ENCODE results near the gene KRT38. TPM values are rescaled to one million over a fixed set of nuclear protein-coding genes. Genes with fewer than 3 reads are reported as not detected.

Gene KRT38
- total and polyA plus RNA-seq, 7 donors: 0.03 TPM; not detected in 6

- TF ChIP-seq CTCF (IDR thresholded peaks at IDR 0.05): no peak
- Histone ChIP-seq H3K27ac (no peak overlapping the region), H3K4me3 (no peak overlapping the region), H3K36me3 (ENCODE audit: insufficient read depth in 1 of 2, low read depth in 1 of 2) (no peaks in the 10 kb centered on the region), H3K27me3 (ENCODE audit: insufficient read depth in 3 of 3, low read length in 2 of 3) (peaks cover 0 to 4% (median 0%) of the 10 kb centered on the region in 3 donors), H3K4me1 (no peaks in the 10 kb centered on the region), H3K9me3 (no peaks in the 10 kb centered on the region)
- intact Hi-C loops (cut with DNase I): no loop called here
- WGBS, 3 donors: 77 to 89% (median 85%) methylated on average over 4 of the region's 4 CpGs
- peak in 1 of 4 donors; percentile 10 for ATAC-seq
- no peak for DNase-seq
Observed at GRCh38 chr17:41475421-41475820, 34.6 kb upstream of the KRT38 start.

- WGBS, 3 donors: 19 to 33% (median 23%) methylated on average over 8 of the region's 8 CpGs
Observed at GRCh38 chr17:41474863-41475262, 34.1 kb upstream of the KRT38 start.

GRCh38 chr17:41468346-41468745 lies 27.6 kb upstream of the KRT38 start:
- no peaks in the 10 kb centered on the region for H3K9me3 ChIP-seq
- TF ChIP-seq CTCF (IDR thresholded peaks at IDR 0.05): no peak
- H3K4me1 ChIP-seq: no peaks in the 10 kb centered on the region
- ATAC-seq (no peak), DNase-seq (no peak)
- no peak overlapping the region for H3K4me3 ChIP-seq
- intact Hi-C loops (cut with DNase I): no loop called here
- H3K27ac ChIP-seq: no peak overlapping the region
- no peaks in the 10 kb centered on the region for H3K36me3 ChIP-seq (ENCODE audit: insufficient read depth in 1 of 2, low read depth in 1 of 2)
- H3K27me3 ChIP-seq (ENCODE audit: insufficient read depth in 3 of 3, low read length in 2 of 3): peaks cover 0 to 7% (median 0%) of the 10 kb centered on the region in 3 donors

More at GRCh38 chr17:41474863-41475262, 34.1 kb upstream of the KRT38 start:
- ATAC-seq (peak; percentile 77 to 94 (median 91)), DNase-seq (no peak)
- intact Hi-C loops (cut with DNase I): no loop called here
- Histone ChIP-seq H3K4me1 (no peaks in the 10 kb centered on the region), H3K27ac (no peak overlapping the region), H3K27me3 (ENCODE audit: insufficient read depth in 3 of 3, low read length in 2 of 3) (peaks cover 0 to 4% (median 0%) of the 10 kb centered on the region in 3 donors), H3K4me3 (no peak overlapping the region), H3K9me3 (no peaks in the 10 kb centered on the region), H3K36me3 (ENCODE audit: insufficient read depth in 1 of 2, low read depth in 1 of 2) (no peaks in the 10 kb centered on the region)
- no peak for TF ChIP-seq CTCF (IDR thresholded peaks at IDR 0.05)

GRCh38 chr17:41467561-41467960 lies 26.8 kb upstream of the KRT38 start:
- Histone ChIP-seq H3K4me1 (no peaks in the 10 kb centered on the region), H3K36me3 (ENCODE audit: insufficient read depth in 1 of 2, low read depth in 1 of 2) (no peaks in the 10 kb centered on the region), H3K9me3 (no peaks in the 10 kb centered on the region), H3K4me3 (no peak overlapping the region), H3K27ac (no peak overlapping the region), H3K27me3 (ENCODE audit: insufficient read depth in 3 of 3, low read length in 2 of 3) (peaks cover 0 to 7% (median 0%) of the 10 kb centered on the region in 3 donors)
- WGBS, 3 donors: 52 to 55% (median 55%) methylated on average over 4 of the region's 4 CpGs
- ATAC-seq: no peak
- intact Hi-C loops (cut with DNase I): no loop called here
- no peak for TF ChIP-seq CTCF (IDR thresholded peaks at IDR 0.05)
- no peak for DNase-seq

- DNase-seq (no peak), ATAC-seq (no peak)
- H3K36me3 ChIP-seq (ENCODE audit: insufficient read depth in 1 of 2, low read depth in 1 of 2): no peaks in the 10 kb centered on the region
- no peaks in the 10 kb centered on the region for H3K9me3 ChIP-seq
- TF ChIP-seq CTCF (IDR thresholded peaks at IDR 0.05): no peak
- 88 to 95% (median 90%) methylated on average over 14 of the region's 14 CpGs for WGBS, 3 donors
- H3K4me3 ChIP-seq: no peak within 1 kb of the TSS
- H3K27me3 ChIP-seq (ENCODE audit: insufficient read depth in 3 of 3, low read length in 2 of 3): peaks cover 0 to 7% (median 0%) of the 10 kb centered on the region in 3 donors
- intact Hi-C loops (cut with DNase I): no loop called here
- no peaks in the 10 kb centered on the region for H3K4me1 ChIP-seq
- no peak within 1 kb of the TSS for H3K27ac ChIP-seq
Observed at GRCh38 chr17:41466988-41467387, 26.2 kb upstream of the KRT38 start, which contains the start of gene KRT32. TSS of gene KRT32 (minus strand) at chr17:41467386. CDS start at chr17:41467325, 61 bp downstream.
